Measurements from ENCODE around the gene RAB3A.

DNA sequence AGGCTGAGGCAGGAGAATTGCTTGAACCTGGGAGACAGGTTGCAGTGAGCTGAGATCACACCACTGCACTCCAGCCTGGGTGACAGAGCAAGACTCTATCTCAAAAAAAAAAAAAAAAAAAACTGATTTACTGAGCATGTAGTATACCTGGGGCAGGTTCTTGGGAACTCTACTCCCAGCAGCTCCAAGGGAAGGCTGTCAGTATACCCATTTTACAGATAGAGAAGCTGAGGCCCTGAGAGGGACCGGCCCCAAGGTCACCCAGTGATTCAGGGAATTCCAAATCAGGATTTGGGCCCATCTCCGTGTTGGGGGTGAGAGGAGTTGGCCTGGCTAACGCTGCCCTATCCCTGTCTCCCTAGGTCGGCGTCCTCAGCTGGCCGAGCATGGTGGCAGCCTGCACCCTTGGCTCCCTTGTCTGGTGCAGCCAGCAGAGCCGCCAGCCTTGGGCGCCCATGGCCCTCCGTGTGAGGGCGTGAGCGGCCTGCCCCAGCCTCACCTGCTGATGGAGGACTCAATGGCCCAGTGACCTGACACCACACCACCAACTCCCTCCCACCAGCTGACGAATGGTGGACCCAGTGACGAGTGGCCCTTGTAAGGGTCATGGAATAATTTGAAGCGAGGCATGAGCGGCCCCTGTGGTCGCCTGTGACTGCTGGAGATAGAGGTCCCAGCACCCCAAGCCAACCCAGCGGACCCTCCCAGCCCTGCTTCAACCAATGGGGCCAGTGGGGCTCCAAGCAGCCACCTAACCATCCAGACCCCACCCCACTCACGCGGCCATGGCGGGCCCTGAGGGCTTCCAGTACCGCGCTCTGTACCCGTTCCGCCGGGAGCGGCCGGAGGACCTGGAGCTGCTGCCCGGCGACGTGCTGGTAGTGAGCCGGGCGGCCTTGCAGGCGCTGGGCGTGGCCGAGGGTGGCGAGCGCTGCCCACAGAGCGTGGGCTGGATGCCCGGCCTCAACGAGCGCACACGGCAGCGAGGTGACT, 48.5 kb downstream of the RAB3A start:
- TF ChIP-seq GATA2 (IDR thresholded peaks at IDR 0.05; ENCODE audit: low read depth, low read length) (no peak), GATA3 (IDR thresholded peaks at IDR 0.05; ENCODE audit: low read depth, low read length) (no peak)

Data from SH-SY5Y (cell line).